Activated T-cell treated with anti-CD3 and anti-CD28 coated beads, Interleukin-2, amount 50 U/mL, for 48 hours (primary cell): ENCODE results near the gene C1orf159.
"Not testable (repeated sequence)": the region's sequence is repeated elsewhere in the genome, so short reads cannot be mapped to it uniquely, and the experiment has no call there.

Experiments
- DNase-seq, 2 experiments: peaks; one replicate each; pipeline ENCODE4 v3.0.0-alpha.2; 2020

Gene C1orf159

GRCh38 chr1:1116701-1117468 lies 996 bp upstream of the C1orf159 start:
- peak; percentile 60 to 63 for DNase-seq

GRCh38 chr1:1115136-1115785 lies 628 bp downstream of the C1orf159 start:
- DNase-seq = no peak

- no peak for DNase-seq
These were observed 1.5 kb downstream of the C1orf159 start for GRCh38 chr1:1114431-1114830.

GRCh38 chr1:1112237-1112985 lies 3.5 kb downstream of the C1orf159 start:
- no peak for DNase-seq

GRCh38 chr1:1111516-1112236 lies 4.2 kb downstream of the C1orf159 start:
- no peak for DNase-seq

- DNase-seq = no peak
These were observed 5.3 kb downstream of the C1orf159 start for GRCh38 chr1:1110561-1110971.

- DNase-seq = no peak
These were observed 6.1 kb downstream of the C1orf159 start for GRCh38 chr1:1109743-1110142.

- no peak for DNase-seq
These were observed 9.2 kb downstream of the C1orf159 start for GRCh38 chr1:1106510-1107221.

GRCh38 chr1:1104152-1104551 lies 11.7 kb downstream of the C1orf159 start:
- DNase-seq = peak in 1 of 2 experiments; percentile 53

GRCh38 chr1:1101503-1101902 lies 14.4 kb downstream of the C1orf159 start:
- DNase-seq = no peak

- DNase-seq = no peak
These were observed 15.6 kb downstream of the C1orf159 start for GRCh38 chr1:1100296-1100695.

- DNase-seq = no peak
These were observed 16.2 kb downstream of the C1orf159 start for GRCh38 chr1:1099506-1100183.

GRCh38 chr1:1098681-1099421 lies 17.0 kb downstream of the C1orf159 start:
- peak in 1 of 2 experiments; percentile 57 for DNase-seq

GRCh38 chr1:1096136-1096535 lies 19.8 kb downstream of the C1orf159 start:
- DNase-seq = not testable (repeated sequence)

- no peak for DNase-seq
These were observed 20.9 kb downstream of the C1orf159 start for GRCh38 chr1:1094981-1095380.

- DNase-seq = peak in 1 of 2 experiments; percentile 19
These were observed 22.3 kb downstream of the C1orf159 start for GRCh38 chr1:1093610-1093943.

- peak in 1 of 2 experiments; percentile 32 for DNase-seq
These were observed 22.8 kb downstream of the C1orf159 start for GRCh38 chr1:1092894-1093609.

- no peak for DNase-seq
These were observed 23.6 kb downstream of the C1orf159 start for GRCh38 chr1:1092149-1092855.

GRCh38 chr1:1091344-1092148 lies 24.3 kb downstream of the C1orf159 start:
- DNase-seq = peak; percentile 46 to 54
